Measurements from ENCODE around the gene SPATA20.

The SPATA20 gene

DNA sequence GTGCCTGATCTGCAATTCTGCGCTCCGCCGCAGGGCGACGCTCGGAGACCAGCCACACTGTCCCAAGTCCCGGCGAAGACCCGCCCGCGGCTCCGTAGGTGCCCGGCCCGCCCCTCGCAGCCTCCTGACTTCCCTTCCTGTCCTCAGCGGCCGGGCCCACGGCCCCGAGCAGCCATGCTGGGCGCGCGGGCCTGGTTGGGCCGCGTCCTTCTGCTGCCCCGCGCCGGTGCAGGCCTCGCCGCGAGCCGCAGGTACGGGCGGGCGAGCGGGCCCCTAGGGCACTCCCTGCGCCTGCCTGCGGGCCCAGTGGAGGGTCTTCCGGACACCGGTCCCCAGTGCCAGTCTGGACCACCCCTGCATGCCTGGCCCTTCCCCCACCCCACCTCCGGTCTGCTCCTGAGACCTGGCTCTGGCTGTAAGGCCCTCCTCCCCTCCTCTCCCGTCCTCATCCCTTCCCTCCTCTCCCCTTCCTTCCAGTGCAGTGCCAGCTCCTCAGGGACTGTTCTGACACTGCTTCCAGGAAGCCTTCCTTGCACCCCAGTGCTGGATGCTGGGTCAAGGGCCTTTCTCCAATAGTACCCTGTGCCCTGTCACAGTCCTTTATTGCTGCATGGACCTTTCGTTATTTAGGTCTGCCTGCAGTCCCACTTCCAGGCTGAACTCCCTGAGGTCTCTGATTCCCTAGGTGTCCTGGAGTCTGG lies at the start of gene SPATA20:
Gene SPATA20, plus strand, starts transcription at position 140 of the 701 bp plus-strand sequence. Its CDS starts 35 bp downstream, at position 175.
- DNase-seq = peak; percentile 85

DNA sequence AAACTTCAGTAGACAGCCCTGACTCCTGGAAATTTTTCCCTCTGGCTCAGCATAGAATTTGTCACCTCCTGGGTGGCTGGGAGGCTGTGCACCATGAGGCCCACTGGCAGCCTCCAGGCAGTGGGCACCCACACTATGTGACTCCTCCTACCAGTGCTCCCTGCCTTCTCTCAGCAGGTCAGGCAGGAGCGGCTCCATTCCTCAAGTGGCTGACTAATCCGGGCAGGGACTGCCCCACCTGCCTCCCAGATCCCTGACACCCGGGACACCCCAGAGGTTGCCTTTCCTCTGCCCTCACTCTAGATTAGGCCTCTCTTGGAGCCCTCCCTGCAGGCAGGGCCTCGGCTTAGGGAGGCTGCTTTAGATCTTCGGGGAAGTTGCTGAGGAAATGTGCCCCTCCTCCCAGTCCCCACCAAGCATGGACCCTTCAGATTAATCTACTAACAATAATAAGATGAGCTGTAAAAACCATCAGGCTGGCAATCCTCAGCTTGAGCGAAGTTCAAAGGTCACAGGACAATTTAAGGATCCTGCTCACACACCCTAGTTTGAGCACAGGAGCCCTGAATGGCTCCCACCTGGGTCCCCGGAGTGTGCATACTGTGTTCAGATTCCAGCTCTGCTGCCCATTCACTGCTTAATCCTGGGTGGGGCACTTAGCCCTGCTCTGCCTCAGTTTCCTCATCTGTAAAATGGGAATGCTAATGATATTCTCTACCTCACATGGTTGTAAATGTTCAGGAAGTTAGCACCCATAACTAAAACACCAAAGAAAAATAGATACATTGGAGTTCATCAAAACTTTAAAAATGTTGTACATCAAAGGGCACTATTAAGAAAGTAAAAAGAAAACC lies 48.7 kb upstream of the SPATA20 start:
- no peak for DNase-seq

DNA sequence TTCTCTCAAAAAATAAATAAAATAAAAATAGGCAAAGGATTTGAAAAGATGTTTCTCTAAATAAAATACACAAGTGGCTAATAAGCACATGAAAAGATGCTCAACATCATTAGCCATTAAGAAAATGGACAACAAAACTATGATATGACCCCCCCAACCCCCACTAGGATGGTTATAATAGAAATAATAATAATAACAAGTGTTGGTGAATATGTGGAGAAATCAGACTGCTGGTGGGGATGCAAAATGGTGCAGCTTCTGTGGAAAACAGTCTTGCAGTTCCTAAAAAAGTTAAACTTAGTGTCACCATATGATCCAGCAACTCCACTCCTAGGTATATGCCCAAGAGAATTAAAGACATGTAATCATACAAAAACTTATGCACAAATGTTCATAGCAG lies 47.7 kb upstream of the SPATA20 start:
- DNase-seq = no peak

DNA sequence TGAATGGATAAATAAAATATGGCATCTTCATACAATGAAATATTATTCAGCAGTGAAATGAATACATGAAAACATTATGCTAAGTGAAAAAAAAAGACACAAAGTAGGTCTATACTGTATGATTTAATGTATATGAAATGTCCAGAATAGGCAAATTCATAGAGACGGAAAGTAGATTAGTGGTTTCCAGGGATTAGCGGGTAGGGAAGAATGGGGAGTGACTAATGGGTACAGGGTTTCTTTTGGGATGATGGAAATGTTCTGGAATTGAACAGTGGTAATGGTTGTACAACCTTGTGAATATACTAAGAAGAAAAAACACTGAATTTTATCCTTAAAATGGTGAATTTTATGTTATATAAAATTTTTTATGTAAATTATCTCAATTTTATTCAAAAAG lies 47.3 kb upstream of the SPATA20 start:
- DNase-seq = no peak

GRCh38 chr17:50501054-50501453 lies 45.9 kb upstream of the SPATA20 start:
- DNase-seq = peak; percentile 31

- no peak for DNase-seq
These were observed 44.5 kb upstream of the SPATA20 start for GRCh38 chr17:50502301-50502990.

- DNase-seq = no peak
These were observed 41.3 kb upstream of the SPATA20 start for GRCh38 chr17:50505591-50506130.

DNA sequence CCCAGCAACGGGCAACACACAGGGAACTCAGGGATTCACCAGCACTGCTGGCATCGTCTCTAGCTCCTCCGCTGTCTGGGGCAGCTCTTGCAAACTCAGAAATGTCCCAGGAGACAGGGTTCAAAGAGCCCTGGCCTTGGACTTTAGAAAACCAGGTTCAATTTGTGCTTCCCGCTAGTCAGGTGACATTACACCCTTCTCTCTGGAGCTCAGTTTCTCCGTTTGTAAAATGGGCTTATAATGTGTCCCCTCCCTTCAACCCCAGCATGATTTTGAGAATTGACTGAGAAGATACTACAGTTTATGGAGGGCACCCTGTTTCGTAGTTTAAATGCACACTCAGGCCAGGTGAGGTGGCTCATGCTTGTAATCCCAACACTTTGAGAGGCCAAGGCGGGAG lies 40.7 kb upstream of the SPATA20 start:
- no peak for DNase-seq

- peak; percentile 77 for DNase-seq
These were observed 39.0 kb upstream of the SPATA20 start, which contains the start of gene MYCBPAP for GRCh38 chr17:50507871-50508572. Gene MYCBPAP, plus strand, starts transcription at chr17:50508439. Its CDS starts 236 bp downstream, at chr17:50508675.

GRCh38 chr17:50508573-50509460 lies 38.2 kb upstream of the SPATA20 start:
- no peak for DNase-seq

DNA sequence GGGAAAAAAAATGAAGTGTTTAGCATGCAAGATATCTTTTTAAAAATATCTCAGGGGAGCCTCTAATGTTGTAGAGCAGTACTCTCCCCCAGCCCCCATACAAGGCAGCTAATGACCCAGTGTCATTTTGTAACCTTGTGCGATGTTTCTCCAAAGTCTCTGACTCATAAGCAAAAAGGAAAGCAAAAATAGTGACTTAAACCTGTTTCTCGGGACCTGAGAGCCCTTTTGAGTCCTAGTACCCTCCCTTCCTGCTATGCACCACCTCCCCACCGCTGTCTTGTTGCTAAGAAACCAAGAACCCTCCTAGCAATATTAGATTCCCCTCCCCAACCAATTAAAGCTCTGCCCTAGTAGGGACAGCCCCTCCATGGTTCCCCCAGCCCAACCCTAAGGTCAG lies 35.9 kb upstream of the SPATA20 start:
- peak; percentile 52 for DNase-seq

DNA sequence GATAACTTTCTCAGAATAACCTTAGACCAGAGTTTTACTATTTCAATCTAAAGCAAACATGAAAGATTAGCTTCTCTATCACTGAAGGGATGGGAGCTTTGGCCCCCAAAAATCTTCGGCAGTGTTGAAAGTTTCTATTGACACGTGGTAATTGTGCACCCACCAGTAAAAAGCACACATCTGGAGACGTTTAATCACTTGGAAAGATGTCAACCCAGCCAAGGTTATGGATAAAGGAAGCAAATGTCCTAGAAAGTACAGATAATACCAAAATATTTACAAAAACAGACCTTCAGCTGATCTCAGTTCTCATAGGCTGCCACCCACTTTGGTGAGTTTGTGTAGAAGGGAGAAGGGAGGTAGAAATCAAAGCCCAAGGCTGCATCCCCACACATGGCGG lies 33.5 kb upstream of the SPATA20 start:
- no peak for DNase-seq

DNA sequence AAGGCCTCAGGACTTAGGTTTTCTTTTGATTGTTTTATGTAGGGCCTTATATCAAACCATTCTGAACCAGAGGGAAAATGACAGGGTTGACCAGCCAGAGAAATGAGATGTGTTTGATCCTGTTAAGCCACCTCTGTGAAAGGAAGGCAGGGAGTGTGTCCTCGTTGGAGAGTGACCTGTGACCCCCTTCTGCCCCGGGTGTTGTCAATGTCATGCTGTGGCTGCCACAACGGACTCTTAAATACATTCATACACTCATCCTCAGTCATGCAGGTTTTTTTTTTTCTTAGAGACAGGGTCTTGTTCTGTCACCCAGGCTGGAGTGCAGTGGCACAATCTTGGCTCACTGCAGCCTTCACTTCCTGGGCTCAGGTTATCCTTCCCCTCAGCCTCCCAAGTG lies 32.6 kb upstream of the SPATA20 start:
- DNase-seq = no peak

GRCh38 chr17:50514936-50515702 lies 31.9 kb upstream of the SPATA20 start:
- no peak for DNase-seq

DNA sequence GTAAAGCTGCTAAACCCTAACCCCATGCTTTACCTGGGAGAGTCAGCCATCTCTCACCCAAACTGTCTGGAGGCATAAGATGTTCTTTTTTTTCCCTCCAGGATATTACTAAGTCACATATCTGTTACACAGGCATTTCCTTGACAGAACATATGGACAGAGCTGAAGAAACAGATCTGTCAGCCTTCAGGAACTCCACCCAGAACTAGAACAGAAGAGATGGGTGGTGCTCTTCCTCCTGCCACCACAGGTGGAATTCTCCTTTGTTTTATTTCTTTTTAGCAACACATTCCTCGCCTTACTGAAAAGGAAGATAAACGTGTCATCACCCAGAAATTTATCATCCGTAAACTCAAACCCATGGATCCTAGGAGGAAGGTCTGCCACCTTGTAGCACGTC lies 30.0 kb upstream of the SPATA20 start:
- DNase-seq = no peak

DNA sequence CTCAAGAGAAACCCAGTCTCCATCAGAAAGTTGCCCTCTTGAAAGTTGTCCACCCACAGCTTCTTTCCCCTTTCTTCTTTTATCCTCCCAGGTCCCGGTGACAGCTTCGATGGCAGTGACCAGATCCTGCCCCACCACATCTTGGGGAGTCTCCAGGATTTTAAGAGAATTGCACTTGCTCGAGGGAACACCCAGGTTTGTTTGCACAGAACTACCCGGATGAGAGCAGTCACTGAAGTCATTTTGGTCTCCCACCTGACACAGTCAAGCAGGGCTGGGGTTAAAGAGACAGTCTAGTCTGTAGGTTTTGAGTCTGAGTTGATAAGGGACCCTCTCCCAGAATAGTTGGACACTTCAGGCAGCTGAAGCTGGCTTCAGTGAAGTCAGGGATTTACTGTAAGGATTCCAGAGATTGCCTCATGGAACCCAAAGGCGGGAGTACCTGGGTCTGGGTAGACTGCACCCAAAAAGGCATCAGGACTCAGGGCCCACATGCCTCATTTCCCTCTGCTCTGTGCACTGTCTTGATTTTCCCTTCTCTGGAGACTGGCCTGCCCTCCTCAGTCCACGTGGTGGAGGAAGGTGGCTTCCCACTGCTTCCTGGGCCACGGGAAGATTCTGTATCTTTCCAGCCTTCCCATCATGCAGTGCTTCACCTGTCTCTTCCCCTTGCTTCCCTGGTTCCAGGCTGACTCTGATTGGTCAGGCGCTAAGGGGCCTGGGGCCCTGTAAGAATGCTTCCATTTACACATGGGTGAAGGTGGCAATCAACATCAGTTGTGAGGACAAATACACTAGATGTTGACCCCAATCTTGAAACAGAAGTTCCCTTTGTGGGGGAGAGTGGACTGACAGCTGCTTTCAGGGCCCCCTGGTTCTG lies 29.2 kb upstream of the SPATA20 start:
- DNase-seq = no peak

DNA sequence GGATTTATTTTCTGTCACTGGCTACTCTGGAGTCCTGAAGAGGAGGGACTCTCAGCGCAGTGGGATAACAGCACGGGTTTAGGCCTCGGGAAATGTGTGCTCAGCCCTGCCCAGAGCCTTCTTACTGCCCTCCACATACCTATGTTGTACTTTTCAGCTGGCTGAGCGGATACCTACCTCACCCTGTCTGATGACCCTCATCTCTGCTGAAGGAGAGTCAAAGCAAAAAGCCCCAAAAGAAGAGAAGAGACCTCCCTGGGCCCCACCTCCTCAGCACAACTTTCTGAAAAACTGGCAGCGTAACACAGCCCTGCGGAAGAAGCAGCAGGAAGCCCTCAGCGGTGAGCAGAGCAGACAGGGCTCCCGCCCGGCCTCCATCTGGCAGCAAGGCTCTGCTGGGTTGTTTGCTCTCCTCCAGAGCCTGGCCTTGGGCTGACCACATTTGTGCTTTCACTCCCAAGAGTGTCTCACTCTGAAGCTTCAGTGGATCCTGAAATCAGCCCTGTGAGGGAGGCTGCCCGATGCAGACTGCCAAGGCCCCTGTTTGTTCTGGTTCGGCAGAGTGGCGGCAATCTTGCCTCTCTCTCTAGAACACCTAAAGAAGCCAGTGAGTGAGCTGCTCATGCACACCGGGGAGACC lies 28.5 kb upstream of the SPATA20 start:
- DNase-seq = no peak

- no peak for DNase-seq
These were observed 27.7 kb upstream of the SPATA20 start for GRCh38 chr17:50519141-50519834.

- DNase-seq = no peak
These were observed 26.5 kb upstream of the SPATA20 start for GRCh38 chr17:50520483-50520882.
